ENCODE results near the gene IQCE. TPM values are rescaled to one million over a fixed set of nuclear protein-coding genes. Genes with fewer than 3 reads are reported as not detected.

The IQCE gene
- total and polyA plus RNA-seq, 9 donors, result 4.4 to 19.2 (median 13.3) TPM

- no peak overlapping the region for H3K27ac ChIP-seq
- intact Hi-C loops (cut with DNase I), result no loop called here
- 91 to 95% (median 94%) methylated on average over 11 of the region's 11 CpGs for WGBS, 3 donors
- TF ChIP-seq POLR2A (IDR thresholded peaks at IDR 0.05), result no peak
- no peak for TF ChIP-seq CTCF (IDR thresholded peaks at IDR 0.05)
- no peak for TF ChIP-seq EP300 (IDR thresholded peaks at IDR 0.05)
- H3K36me3 ChIP-seq, result no peaks in the 10 kb centered on the region
- H3K9me3 ChIP-seq, result no peaks in the 10 kb centered on the region
- no peaks in the 10 kb centered on the region for H3K27me3 ChIP-seq
- no peaks in the 10 kb centered on the region for H3K4me1 ChIP-seq (ENCODE audit: insufficient read depth)
- DNase-seq, result no peak
- H3K4me3 ChIP-seq, result no peak overlapping the region
Observed at GRCh38 chr7:2580636-2581035, 21.9 kb downstream of the IQCE start.

- Histone ChIP-seq H3K4me1 (ENCODE audit: insufficient read depth) (no peaks in the 10 kb centered on the region), H3K9me3 (no peaks in the 10 kb centered on the region), H3K27me3 (no peaks in the 10 kb centered on the region), H3K36me3 (no peaks in the 10 kb centered on the region), H3K4me3 (no peak overlapping the region), H3K27ac (no peak overlapping the region)
- TF ChIP-seq CTCF (IDR thresholded peaks at IDR 0.05) (no peak), POLR2A (IDR thresholded peaks at IDR 0.05) (no peak), EP300 (IDR thresholded peaks at IDR 0.05) (no peak)
- no peak for DNase-seq
- intact Hi-C loops (cut with DNase I), result no loop called here
- 80 to 88% (median 86%) methylated on average over 24 of the region's 24 CpGs for WGBS, 3 donors
Observed at GRCh38 chr7:2582006-2582735, 23.4 kb downstream of the IQCE start.

GRCh38 chr7:2583798-2584580, 25.2 kb downstream of the IQCE start:
- no peak overlapping the region for H3K4me3 ChIP-seq
- no peak for DNase-seq
- TF ChIP-seq CTCF (IDR thresholded peaks at IDR 0.05) (no peak), EP300 (IDR thresholded peaks at IDR 0.05) (no peak), POLR2A (IDR thresholded peaks at IDR 0.05) (no peak)
- H3K27ac ChIP-seq, result no peak overlapping the region
- H3K9me3 ChIP-seq, result no peaks in the 10 kb centered on the region
- intact Hi-C loops (cut with DNase I), result loop anchor here in 1 of 4 donors (1.0 kb wide), 1 partner anchor 61 kb away; no protein-coding TSS in a partner anchor
- 92 to 94% (median 92%) methylated on average over 26 to 45 of the region's 54 CpGs for WGBS, 3 donors
- no peaks in the 10 kb centered on the region for H3K27me3 ChIP-seq
- H3K4me1 ChIP-seq (ENCODE audit: insufficient read depth), result no peaks in the 10 kb centered on the region
- no peaks in the 10 kb centered on the region for H3K36me3 ChIP-seq

GRCh38 chr7:2585446-2585845, 26.7 kb downstream of the IQCE start:
- WGBS, 3 donors, result 87 to 89% (median 88%) methylated on average over 19 of the region's 19 CpGs

More at GRCh38 chr7:2585446-2585845, 26.7 kb downstream of the IQCE start:
- intact Hi-C loops (cut with DNase I), result no loop called here
- H3K4me3 ChIP-seq, result no peak overlapping the region
- no peak overlapping the region for H3K27ac ChIP-seq
- no peak for TF ChIP-seq POLR2A (IDR thresholded peaks at IDR 0.05)
- no peak for TF ChIP-seq CTCF (IDR thresholded peaks at IDR 0.05)
- TF ChIP-seq EP300 (IDR thresholded peaks at IDR 0.05), result no peak
- no peaks in the 10 kb centered on the region for H3K9me3 ChIP-seq
- no peaks in the 10 kb centered on the region for H3K27me3 ChIP-seq
- H3K36me3 ChIP-seq, result no peaks in the 10 kb centered on the region
- no peak for DNase-seq
- no peaks in the 10 kb centered on the region for H3K4me1 ChIP-seq (ENCODE audit: insufficient read depth)

Data from ovary (tissue), 9 donors.